AG20443 (cell line): ENCODE data around the gene ARHGAP44.

ENCODE experiments used
- DNase-seq: peaks from one replicate; pipeline ENCODE4 v3.0.0; 2012; ENCODE audit warnings: low spot score, mixed read lengths

ARHGAP44 gene

GRCh38 chr17:12789481-12790248 is at the start of gene ARHGAP44:
ARHGAP44 (plus strand) TSS chr17:12789498; CDS start chr17:12789839, 341 bp downstream.
- peak; percentile 94 for DNase-seq

- no peak for DNase-seq
Observed at GRCh38 chr17:12739500-12739899, 49.8 kb upstream of the ARHGAP44 start.

GRCh38 chr17:12743046-12743445 is 46.3 kb upstream of the ARHGAP44 start:
- no peak for DNase-seq

GRCh38 chr17:12744298-12744697 is 45.0 kb upstream of the ARHGAP44 start:
- DNase-seq, result no peak

GRCh38 chr17:12744786-12745185 is 44.5 kb upstream of the ARHGAP44 start:
- no peak for DNase-seq

GRCh38 chr17:12745486-12745885 is 43.8 kb upstream of the ARHGAP44 start:
- no peak for DNase-seq

GRCh38 chr17:12756786-12757185 is 32.5 kb upstream of the ARHGAP44 start:
- no peak for DNase-seq

- no peak for DNase-seq
Observed at GRCh38 chr17:12759090-12759489, 30.2 kb upstream of the ARHGAP44 start.

GRCh38 chr17:12765548-12765947 is 23.8 kb upstream of the ARHGAP44 start:
- peak; percentile 80 for DNase-seq

- DNase-seq, result no peak
Observed at GRCh38 chr17:12768255-12768654, 21.0 kb upstream of the ARHGAP44 start.

- DNase-seq, result no peak
Observed at GRCh38 chr17:12769981-12770380, 19.3 kb upstream of the ARHGAP44 start.

- no peak for DNase-seq
Observed at GRCh38 chr17:12773153-12773552, 16.1 kb upstream of the ARHGAP44 start.

GRCh38 chr17:12789075-12789480 is 220 bp upstream of the ARHGAP44 start:
- no peak for DNase-seq

GRCh38 chr17:12790249-12791106 is 1.2 kb downstream of the ARHGAP44 start:
- peak; percentile 19 for DNase-seq

GRCh38 chr17:12794919-12795532 is 5.7 kb downstream of the ARHGAP44 start:
- DNase-seq, result no peak

GRCh38 chr17:12800855-12801365 is 11.6 kb downstream of the ARHGAP44 start:
- no peak for DNase-seq

GRCh38 chr17:12806630-12807029 is 17.3 kb downstream of the ARHGAP44 start:
- DNase-seq, result no peak

- DNase-seq, result no peak
Observed at GRCh38 chr17:12808723-12809122, 19.4 kb downstream of the ARHGAP44 start.

- no peak for DNase-seq
Observed at GRCh38 chr17:12812877-12813276, 23.6 kb downstream of the ARHGAP44 start.

- DNase-seq, result no peak
Observed at GRCh38 chr17:12813664-12814063, 24.4 kb downstream of the ARHGAP44 start.

- no peak for DNase-seq
Observed at GRCh38 chr17:12814718-12815117, 25.4 kb downstream of the ARHGAP44 start.

GRCh38 chr17:12815642-12816141 is 26.4 kb downstream of the ARHGAP44 start:
- DNase-seq, result no peak
